Measurements from ENCODE around the gene SLC15A4. TPM values are rescaled to one million over a fixed set of nuclear protein-coding genes. Genes with fewer than 3 reads are reported as not detected.

The SLC15A4 gene
- total RNA-seq, 1 donor from 2014 or later = 11.9 TPM

DNA sequence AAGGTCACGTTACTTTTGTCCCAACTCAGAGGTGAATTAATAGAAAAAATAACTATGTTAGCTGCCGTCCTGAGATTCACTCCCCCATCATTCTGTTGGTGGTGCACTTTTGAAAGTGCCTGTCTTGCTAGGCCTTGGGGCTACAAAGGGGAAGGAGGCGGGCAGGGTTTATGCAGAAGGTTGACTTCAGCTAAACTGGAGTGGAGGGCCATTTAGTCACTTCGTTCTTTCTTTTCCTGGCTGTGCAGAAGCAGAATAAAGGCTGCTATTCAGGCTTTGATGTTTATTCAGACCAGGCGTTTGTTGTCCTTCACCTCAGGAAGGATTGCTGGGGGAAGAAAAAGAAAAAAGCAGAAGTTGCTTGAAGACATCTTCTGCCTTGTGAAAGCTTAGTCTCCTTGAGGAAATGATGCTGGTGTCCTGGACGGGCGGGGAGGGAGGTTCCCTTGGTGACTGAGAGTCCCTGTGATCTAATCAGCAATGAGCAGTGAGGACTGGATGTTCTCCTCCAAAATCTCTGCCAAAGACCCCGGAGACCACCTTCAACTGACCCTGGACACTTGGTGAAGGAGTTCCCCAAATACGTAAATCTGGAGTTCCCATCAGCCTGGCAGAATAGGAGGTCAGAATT is 33.5 kb upstream of the SLC15A4 start:
- Histone ChIP-seq H3K27ac (ENCODE audit: low read depth, low read length) (no peak overlapping the region), H3K4me2 (ENCODE audit: low read length) (no peak overlapping the region), H4K20me1 (ENCODE audit: insufficient read depth, low read length) (no peaks in the 10 kb centered on the region), H3K79me2 (ENCODE audit: insufficient read depth, low read length) (no peaks in the 10 kb centered on the region), H3K4me3 (ENCODE audit: insufficient read depth, low read depth, low read length) (no peak overlapping the region), H3K9me3 (ENCODE audit: insufficient read depth, low read depth, low read length) (no peaks in the 10 kb centered on the region), H3K36me3 (ENCODE audit: insufficient read depth, low read length) (no peaks in the 10 kb centered on the region), H3K9ac (ENCODE audit: low read length) (no peak overlapping the region), H2AFZ (ENCODE audit: low read depth, low read length) (no peak overlapping the region), H3K4me1 (ENCODE audit: insufficient read depth, low read length) (no peaks in the 10 kb centered on the region), H3K27me3 (ENCODE audit: insufficient read depth, low read length) (peaks cover 3% of the 10 kb centered on the region)
- TF ChIP-seq EZH2 (IDR thresholded peaks at IDR 0.05; ENCODE audit: insufficient read depth, low read length) (no peak), CTCF (IDR thresholded peaks at IDR 0.05; ENCODE audit: insufficient read depth, low read depth, low read length) (no peak)
- H3K9me3 Mint-ChIP-seq (ENCODE audit: unreplicated experiment) = peaks cover 17% of the 10 kb centered on the region
- H3K36me3 Mint-ChIP-seq (ENCODE audit: low read depth, unreplicated experiment) = no peaks in the 10 kb centered on the region
- FAIRE-seq (no peak), DNase-seq (ENCODE audit: low read depth) (no peak)
- no peaks in the 10 kb centered on the region for H3K4me1 Mint-ChIP-seq (ENCODE audit: low read depth, unreplicated experiment)
- no peak overlapping the region for H3K4me3 Mint-ChIP-seq (ENCODE audit: unreplicated experiment)
- H3K27ac Mint-ChIP-seq (ENCODE audit: unreplicated experiment) = no peak overlapping the region
- peaks cover 3% of the 10 kb centered on the region for H3K27me3 Mint-ChIP-seq (ENCODE audit: low read depth, unreplicated experiment)

DNA sequence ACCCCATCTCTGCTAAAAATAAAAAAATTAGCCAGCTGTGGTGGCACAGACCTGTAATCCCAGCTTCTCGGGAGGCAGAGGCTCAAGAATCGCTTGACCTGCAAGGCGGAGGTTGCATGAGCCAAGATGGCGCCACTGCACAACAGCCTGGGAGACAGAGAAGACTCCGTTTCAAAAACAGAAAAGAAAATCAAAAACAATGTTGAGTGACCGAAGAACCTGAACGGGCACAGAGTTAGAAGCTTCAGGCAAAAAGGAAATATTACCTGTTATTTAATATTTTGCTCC is 33.0 kb upstream of the SLC15A4 start:
- Histone ChIP-seq H3K4me2 (ENCODE audit: low read length) (no peak overlapping the region), H3K4me3 (ENCODE audit: insufficient read depth, low read depth, low read length) (no peak overlapping the region), H3K27ac (ENCODE audit: low read depth, low read length) (no peak overlapping the region), H2AFZ (ENCODE audit: low read depth, low read length) (no peak overlapping the region), H3K9ac (ENCODE audit: low read length) (no peak overlapping the region), H3K36me3 (ENCODE audit: insufficient read depth, low read length) (no peaks in the 10 kb centered on the region), H3K27me3 (ENCODE audit: insufficient read depth, low read length) (peaks cover 3% of the 10 kb centered on the region), H3K4me1 (ENCODE audit: insufficient read depth, low read length) (no peaks in the 10 kb centered on the region), H3K9me3 (ENCODE audit: insufficient read depth, low read depth, low read length) (no peaks in the 10 kb centered on the region), H3K79me2 (ENCODE audit: insufficient read depth, low read length) (no peaks in the 10 kb centered on the region), H4K20me1 (ENCODE audit: insufficient read depth, low read length) (no peaks in the 10 kb centered on the region)
- no peak for TF ChIP-seq EZH2 (IDR thresholded peaks at IDR 0.05; ENCODE audit: insufficient read depth, low read length)
- no peak for TF ChIP-seq CTCF (IDR thresholded peaks at IDR 0.05; ENCODE audit: insufficient read depth, low read depth, low read length)
- no peak for FAIRE-seq
- H3K36me3 Mint-ChIP-seq (ENCODE audit: low read depth, unreplicated experiment) = no peaks in the 10 kb centered on the region
- H3K27me3 Mint-ChIP-seq (ENCODE audit: low read depth, unreplicated experiment) = peaks cover 6% of the 10 kb centered on the region
- H3K4me3 Mint-ChIP-seq (ENCODE audit: unreplicated experiment) = no peak overlapping the region
- peaks cover 17% of the 10 kb centered on the region for H3K9me3 Mint-ChIP-seq (ENCODE audit: unreplicated experiment)
- H3K27ac Mint-ChIP-seq (ENCODE audit: unreplicated experiment) = no peak overlapping the region
- H3K4me1 Mint-ChIP-seq (ENCODE audit: low read depth, unreplicated experiment) = no peaks in the 10 kb centered on the region
- DNase-seq (ENCODE audit: low read depth) = no peak

GRCh38 chr12:128856035-128856790 is 32.5 kb upstream of the SLC15A4 start:
- TF ChIP-seq CTCF (IDR thresholded peaks at IDR 0.05; ENCODE audit: insufficient read depth, low read depth, low read length) = no peak
- no peak for TF ChIP-seq EZH2 (IDR thresholded peaks at IDR 0.05; ENCODE audit: insufficient read depth, low read length)
- no peaks in the 10 kb centered on the region for H4K20me1 ChIP-seq (ENCODE audit: insufficient read depth, low read length)
- Mint-ChIP-seq H3K27me3 (ENCODE audit: low read depth, unreplicated experiment) (peaks cover 7% of the 10 kb centered on the region), H3K4me1 (ENCODE audit: low read depth, unreplicated experiment) (no peaks in the 10 kb centered on the region), H3K27ac (ENCODE audit: unreplicated experiment) (no peak overlapping the region), H3K4me3 (ENCODE audit: unreplicated experiment) (no peak overlapping the region), H3K36me3 (ENCODE audit: low read depth, unreplicated experiment) (no peaks in the 10 kb centered on the region), H3K9me3 (ENCODE audit: unreplicated experiment) (peaks cover 14% of the 10 kb centered on the region)
- no peak overlapping the region for H2AFZ ChIP-seq (ENCODE audit: low read depth, low read length)
- no peak overlapping the region for H3K27ac ChIP-seq (ENCODE audit: low read depth, low read length)
- no peak for FAIRE-seq
- H3K9me3 ChIP-seq (ENCODE audit: insufficient read depth, low read depth, low read length) = no peaks in the 10 kb centered on the region
- H3K27me3 ChIP-seq (ENCODE audit: insufficient read depth, low read length) = peaks cover 3% of the 10 kb centered on the region
- no peak for DNase-seq (ENCODE audit: low read depth)
- H3K4me1 ChIP-seq (ENCODE audit: insufficient read depth, low read length) = no peaks in the 10 kb centered on the region
- H3K4me2 ChIP-seq (ENCODE audit: low read length) = no peak overlapping the region
- no peak overlapping the region for H3K4me3 ChIP-seq (ENCODE audit: insufficient read depth, low read depth, low read length)
- H3K79me2 ChIP-seq (ENCODE audit: insufficient read depth, low read length) = no peaks in the 10 kb centered on the region
- H3K9ac ChIP-seq (ENCODE audit: low read length) = no peak overlapping the region
- H3K36me3 ChIP-seq (ENCODE audit: insufficient read depth, low read length) = no peaks in the 10 kb centered on the region

Data from astrocyte (in vitro differentiated cells and primary cell).